ENCODE data around the gene NCAPH2.

NCAPH2 gene

DNA sequence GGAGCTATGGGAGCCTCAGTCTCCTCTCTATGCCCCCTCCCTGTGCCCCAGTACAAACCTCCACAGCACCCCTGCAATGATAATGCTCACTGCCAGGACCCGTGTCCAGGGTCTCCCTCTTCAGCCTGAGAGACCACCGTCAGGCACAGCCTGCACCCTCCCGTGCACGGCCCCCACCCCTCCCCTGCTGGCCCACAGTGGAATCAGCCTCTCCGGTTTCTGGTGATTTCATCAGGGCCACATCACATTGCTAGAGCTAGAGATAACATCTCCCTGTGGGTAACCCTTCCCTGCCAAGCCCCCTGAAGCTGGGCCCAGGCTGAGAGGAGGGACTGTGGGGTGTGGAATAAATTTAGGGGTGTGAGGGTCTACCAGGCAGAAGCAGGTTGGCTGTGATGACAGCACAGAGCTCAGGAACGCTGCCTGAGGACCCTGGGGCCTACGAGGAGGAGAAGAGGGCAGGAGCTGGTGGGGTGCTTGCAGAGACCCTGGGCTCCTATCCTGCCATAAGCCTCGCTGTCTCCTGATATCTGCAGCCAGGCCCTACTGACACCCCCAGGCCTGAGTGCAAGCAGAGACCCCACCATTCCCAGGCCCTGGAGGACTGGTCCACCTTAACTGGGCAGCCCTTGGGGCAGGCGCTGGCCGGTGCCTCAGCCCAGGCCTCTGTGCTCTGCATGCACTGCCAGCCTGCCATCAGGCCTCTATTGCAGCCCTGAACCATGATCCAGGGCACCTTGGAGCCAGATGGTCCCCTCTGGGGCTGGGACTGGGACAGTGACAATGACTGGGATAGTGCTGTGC is 37.7 kb downstream of the NCAPH2 start, which contains the start of gene KLHDC7B:
KLHDC7B (plus strand) TSS at position 378 of the 804 bp plus-strand sequence; CDS start at position 723, 345 bp downstream.
- Histone ChIP-seq H3K9me3 (no peaks in the 10 kb centered on the region), H3K36me3 (no peaks in the 10 kb centered on the region), H3K27ac (peak within 1 kb of the TSS; percentile 100), H3K27me3 (peaks cover 50% of the 10 kb centered on the region), H3K4me1 (ENCODE audit: control insufficient read depth in 1 of 2, insufficient read depth in 1 of 2, low read depth in 1 of 2, low read length in 1 of 2) (peaks cover 56 to 62% of the 10 kb centered on the region in 2 experiments), H3K4me3 (ENCODE audit: low read depth in 1 of 2, low read length in 1 of 2) (peak within 1 kb of the TSS in 1 of 2 experiments; percentile 63)
- TF ChIP-seq, protein P1, sequence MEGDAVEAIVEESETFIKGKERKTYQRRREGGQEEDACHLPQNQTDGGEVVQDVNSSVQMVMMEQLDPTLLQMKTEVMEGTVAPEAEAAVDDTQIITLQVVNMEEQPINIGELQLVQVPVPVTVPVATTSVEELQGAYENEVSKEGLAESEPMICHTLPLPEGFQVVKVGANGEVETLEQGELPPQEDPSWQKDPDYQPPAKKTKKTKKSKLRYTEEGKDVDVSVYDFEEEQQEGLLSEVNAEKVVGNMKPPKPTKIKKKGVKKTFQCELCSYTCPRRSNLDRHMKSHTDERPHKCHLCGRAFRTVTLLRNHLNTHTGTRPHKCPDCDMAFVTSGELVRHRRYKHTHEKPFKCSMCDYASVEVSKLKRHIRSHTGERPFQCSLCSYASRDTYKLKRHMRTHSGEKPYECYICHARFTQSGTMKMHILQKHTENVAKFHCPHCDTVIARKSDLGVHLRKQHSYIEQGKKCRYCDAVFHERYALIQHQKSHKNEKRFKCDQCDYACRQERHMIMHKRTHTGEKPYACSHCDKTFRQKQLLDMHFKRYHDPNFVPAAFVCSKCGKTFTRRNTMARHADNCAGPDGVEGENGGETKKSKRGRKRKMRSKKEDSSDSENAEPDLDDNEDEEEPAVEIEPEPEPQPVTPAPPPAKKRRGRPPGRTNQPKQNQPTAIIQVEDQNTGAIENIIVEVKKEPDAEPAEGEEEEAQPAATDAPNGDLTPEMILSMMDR (IDR thresholded peaks at IDR 0.05), result no peak

DNA sequence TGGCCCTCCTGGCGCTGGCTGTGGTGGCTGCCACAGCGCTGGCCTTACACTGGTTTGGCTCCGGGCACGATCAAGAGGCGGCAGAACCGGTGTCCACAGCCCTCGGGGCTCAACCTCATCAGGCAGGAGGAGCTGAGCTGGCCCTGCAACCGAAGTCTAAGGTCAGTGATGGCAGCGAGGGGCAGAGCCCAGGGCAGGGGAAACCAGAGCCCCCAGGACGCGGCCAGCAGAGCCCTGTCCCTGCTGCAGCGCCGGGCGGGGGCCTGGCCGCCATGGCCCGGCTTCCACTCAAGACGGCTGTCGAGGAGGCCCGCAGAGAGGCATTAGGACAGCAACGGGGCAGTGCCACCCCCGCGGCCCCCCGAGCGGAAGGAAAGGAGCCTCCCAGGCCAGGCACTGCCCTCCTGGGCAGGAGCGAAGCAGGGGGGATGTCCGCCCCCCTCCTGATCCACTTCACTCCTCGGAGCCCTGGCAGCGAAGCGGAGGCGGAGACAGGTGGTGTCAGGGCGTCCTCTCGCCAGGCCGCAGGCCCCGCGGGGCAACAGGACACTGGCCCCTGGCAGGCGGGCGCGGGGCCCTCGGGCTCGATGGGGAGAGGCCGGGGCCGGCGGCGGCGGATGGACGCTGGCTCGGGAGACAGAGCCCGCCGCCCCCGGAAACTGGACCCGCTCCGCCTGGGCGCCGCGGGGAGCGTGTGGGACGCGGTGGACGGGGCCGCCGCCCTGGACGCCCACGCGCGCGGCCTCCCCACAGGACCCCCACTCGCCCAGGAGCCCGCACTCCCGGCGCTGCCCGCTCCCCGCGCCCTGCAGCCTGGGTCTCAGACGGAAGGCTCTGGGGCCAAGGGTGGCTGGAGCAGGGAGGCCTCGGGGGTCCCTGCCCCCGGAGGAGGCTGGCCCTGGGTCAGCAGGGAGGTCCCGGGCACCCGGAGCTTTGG is 38.6 kb downstream of the NCAPH2 start:
- Histone ChIP-seq H3K27ac (no peak overlapping the region), H3K27me3 (peaks cover 50% of the 10 kb centered on the region), H3K4me1 (ENCODE audit: control insufficient read depth in 1 of 2, insufficient read depth in 1 of 2, low read depth in 1 of 2, low read length in 1 of 2) (peaks cover 47 to 54% of the 10 kb centered on the region in 2 experiments), H3K9me3 (no peaks in the 10 kb centered on the region), H3K36me3 (no peaks in the 10 kb centered on the region), H3K4me3 (ENCODE audit: low read depth in 1 of 2, low read length in 1 of 2) (no peak overlapping the region)
- TF ChIP-seq, protein P1 (IDR thresholded peaks at IDR 0.05), result no peak

DNA sequence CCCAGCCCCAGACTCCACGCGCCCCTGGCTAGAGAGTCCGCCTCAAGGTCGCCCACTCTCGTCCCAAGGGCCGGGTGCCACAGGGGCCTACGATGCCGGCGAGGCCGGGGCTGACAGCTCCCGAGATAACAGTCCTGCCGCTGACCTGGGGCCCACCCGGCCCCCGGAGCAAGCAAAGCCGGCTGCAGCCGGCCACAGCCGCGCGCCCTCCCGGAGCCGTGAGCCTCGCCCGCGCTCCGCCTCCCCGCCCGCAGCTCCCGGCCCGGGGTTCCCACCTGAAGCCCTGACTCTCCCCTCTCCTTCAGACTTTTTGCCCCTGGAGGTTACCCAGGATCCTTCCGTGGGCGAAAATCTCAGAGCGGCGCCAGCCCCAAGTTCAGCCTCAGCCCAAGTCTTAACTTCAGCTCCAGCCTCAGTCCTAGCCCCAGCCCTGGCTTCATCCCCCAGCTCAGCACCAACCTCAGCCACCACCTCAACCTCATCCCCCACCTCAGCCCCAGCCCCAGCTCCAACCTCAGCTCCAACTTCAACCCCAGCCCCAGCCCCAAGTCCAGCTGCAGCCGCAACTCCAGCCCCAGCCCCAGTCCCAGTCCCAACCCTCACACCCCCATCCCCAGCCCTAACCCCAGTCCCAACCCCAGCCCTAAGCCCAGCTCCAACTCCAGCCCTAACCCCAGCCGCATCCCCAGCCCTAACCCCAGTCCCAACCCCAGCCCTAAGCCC is 39.4 kb downstream of the NCAPH2 start:
- Histone ChIP-seq H3K36me3 (no peaks in the 10 kb centered on the region), H3K4me3 (ENCODE audit: low read depth in 1 of 2, low read length in 1 of 2) (no peak overlapping the region), H3K27ac (no peak overlapping the region), H3K9me3 (no peaks in the 10 kb centered on the region), H3K4me1 (ENCODE audit: control insufficient read depth in 1 of 2, insufficient read depth in 1 of 2, low read depth in 1 of 2, low read length in 1 of 2) (peaks cover 40 to 49% of the 10 kb centered on the region in 2 experiments), H3K27me3 (peaks cover 50% of the 10 kb centered on the region)
- TF ChIP-seq, protein P1 (IDR thresholded peaks at IDR 0.05), result no peak

DNA sequence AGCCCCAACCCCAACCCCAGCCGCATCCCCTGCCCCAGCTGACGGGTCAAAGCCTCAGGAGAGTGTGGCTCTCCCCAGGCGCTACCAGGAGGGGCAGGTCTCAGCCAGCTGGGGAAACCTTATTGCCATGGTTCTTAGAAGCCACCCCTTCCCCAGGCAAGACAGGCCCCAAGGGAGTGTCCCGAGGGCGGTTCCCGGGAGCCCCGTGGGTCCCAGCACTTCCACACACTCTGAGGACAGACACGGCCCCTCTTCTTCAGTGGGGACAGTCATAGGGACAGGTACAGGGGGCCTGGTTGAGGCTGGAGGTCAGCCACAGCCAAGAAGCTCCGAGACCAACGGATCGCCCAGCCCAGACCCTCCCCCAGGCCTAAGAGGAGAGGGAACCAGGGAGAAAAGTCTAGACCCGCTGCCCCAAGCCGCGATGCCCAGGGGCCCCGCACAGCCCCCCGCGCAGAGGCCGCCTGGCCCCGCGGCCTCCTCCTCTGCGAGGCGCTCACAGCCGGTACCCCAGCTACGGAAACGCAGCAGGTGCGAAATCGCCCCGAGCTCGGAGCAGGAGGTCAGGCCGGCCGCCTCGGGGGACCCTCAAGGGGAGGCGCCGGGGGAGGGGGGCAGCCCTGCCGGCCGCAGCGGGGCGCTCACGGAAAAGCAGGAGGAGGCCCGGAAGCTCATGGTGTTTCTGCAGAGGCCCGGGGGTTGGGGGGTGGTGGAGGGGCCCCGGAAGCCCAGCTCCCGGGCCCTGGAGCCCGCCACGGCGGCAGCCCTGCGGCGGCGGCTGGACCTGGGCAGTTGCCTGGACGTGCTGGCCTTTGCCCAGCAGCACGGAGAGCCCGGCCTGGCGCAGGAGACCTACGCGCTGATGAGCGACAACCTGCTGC is 40.3 kb downstream of the NCAPH2 start:
- TF ChIP-seq, protein P1 (IDR thresholded peaks at IDR 0.05), result no peak
- Histone ChIP-seq H3K9me3 (no peaks in the 10 kb centered on the region), H3K4me1 (ENCODE audit: control insufficient read depth in 1 of 2, insufficient read depth in 1 of 2, low read depth in 1 of 2, low read length in 1 of 2) (peaks cover 31 to 40% of the 10 kb centered on the region in 2 experiments), H3K27ac (peak overlapping the region; percentile 32), H3K4me3 (ENCODE audit: low read depth in 1 of 2, low read length in 1 of 2) (peak overlapping the region; percentile 52 to 59), H3K36me3 (no peaks in the 10 kb centered on the region), H3K27me3 (peaks cover 50% of the 10 kb centered on the region)
